NCI-H82 treated with DMSO at 0.1 percent for 48 hours (cell line): ENCODE results near the gene PIP4K2A.
A peak's percentile ranks its signal among the peaks of the same experiment; 100 is the strongest.

Source experiments
- DNase-seq: peaks from one replicate; lab custom pipeline; 2025; ENCODE audit not compliant: unreplicated experiment; lab: John Stamatoyannopoulos, UW

PIP4K2A gene

DNA sequence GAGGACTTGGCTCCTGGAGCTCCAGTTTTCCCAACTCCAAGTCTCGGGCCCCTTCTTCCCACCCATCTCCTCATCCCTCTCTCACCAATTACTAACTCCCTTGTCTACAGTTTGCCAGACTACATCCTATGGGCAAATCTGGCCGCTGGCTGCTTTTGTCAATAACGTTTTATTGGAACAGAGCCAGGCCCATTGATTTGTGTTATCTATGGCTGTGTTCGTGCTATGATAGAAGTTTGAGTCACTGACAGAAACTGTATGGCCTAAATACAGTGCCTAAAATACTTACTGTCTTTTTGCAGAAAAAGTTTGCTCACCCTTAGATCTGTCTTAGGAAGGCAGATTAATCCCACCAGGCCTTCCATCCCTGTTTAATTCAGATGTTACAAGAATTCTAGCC lies 71.3 kb downstream of the PIP4K2A start:
- DNase-seq: no peak

DNA sequence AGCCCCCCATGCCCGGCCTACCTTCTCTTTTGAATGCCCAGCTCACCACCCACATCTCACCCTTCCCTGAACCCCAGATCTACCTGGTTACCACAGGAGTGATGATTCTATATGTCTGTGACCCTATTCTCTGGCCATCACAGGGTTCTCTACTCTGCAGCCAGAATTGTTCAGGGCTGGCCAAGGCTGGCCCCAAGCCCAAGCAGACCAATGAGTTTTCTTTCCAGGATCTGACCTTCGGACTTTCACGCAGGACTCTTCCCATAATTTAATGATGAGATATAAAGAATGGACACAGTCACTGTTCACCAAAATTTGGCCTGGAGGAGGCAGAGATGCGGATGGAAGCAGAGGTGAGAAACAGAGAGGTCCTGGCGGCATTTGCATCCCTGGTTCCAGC lies 72.6 kb downstream of the PIP4K2A start:
- DNase-seq: no peak

DNA sequence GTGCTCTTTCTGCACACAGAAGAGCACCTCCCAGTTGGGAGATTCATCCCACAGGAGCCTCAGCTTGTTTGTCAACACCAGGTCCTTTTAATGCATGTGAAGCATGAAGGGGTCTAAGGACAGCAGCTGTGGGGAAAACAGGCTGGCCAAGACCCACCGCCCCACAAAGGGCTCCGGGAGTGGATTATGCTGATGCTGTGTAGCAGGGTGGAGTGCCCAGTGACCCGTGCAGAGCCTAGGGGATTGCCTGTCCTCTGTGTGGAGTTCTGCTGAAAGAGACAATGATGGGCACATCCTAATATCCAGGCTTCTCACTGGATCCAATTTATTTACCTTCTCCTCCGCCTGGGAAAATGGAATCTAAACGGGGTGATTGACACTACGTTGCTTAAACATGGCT lies 74.0 kb downstream of the PIP4K2A start:
- no peak for DNase-seq

DNA sequence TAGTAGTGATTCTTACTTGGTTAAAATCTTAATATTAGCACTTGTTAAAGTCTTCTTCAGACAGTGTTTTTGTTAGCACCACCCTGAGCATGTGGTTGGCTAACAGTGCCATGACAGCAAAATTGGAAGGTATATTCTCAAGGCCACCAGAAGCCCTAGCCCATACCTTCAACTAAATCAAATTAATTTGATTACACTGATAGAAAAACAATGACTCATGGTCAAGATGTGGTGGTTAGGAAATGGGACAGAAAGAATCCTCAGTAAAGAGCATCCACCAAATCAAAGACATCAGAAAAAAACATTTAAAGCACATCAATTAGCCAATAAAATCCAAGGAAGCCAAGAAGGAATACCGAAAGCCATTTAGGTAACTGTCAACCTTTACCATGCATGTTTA lies 75.5 kb downstream of the PIP4K2A start:
- no peak for DNase-seq

DNA sequence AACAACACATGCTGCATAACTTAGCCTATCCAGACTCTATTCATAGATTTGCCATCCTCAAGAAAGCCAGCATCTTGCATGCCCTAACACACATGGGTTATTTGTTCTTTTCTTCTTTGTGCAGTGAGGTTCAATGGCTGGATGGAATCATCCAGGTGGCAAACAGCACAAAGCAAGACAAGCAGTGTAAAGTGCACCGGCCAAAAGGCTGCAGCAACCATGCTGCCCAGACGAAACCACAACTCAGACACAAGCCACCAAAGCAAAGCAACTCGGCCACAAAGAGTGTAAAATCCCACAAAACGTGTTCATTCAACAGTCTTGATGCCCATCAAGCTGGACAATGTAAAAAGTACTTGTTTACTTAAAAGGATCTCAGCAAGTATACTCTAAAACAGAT lies 76.9 kb downstream of the PIP4K2A start:
- DNase-seq: no peak

DNA sequence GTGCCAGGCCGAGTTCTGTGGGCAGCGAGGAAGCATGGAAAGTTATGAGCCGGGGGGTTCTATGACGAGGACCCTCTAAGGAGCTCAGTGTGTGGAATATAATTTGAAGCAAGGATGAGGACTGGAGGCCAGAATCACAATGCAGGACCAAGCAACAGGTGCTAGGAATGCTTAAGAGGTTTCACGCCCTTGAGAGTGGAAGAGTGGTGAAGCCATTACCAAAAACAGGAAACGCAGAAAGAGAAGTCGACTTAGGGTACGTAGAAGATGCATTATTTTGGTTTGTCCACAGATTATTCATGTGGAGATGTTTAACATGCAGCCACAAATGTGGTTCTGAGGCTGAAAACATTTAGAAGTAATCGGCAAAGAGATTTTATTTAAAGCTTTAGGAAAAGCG lies 78.7 kb downstream of the PIP4K2A start:
- DNase-seq: no peak

DNA sequence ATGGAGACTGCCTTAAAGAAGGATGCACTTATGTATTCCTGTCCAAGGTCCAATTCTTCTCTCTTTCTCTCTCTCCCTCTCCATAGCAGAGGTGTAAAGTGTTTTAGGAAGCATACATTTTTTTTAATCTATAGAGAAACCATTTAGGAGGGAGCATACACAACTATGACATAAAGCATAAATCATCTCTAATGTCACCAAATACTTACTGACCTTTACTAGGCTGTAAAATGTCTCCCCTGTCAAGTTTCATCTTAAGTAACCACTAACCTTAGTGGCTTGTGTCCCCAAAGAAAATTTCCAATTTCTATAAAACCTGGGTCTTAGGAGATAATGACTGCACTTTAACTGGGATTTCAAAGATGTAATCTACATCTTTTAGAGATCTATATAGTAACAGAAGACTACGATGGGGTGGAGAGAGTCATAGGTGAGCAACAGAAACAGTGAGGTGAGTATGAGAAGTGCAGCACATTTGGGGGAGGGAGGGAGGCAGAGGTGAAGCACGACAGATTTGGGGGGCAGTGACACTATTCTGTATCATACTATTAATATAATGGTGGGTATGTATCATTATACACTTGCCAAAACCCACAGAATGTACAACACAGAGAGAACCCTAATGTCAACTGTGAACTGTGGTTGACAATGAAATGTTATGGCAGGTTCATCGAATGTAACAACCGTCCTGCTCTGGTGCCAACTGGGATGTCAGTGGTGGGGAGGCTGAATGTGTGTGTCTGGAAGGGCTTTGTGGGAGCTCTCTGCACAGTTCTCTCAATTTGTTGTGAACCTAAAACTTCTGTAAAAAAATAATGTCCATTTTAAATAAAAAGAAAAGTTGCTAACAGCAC lies 79.5 kb downstream of the PIP4K2A start:
- DNase-seq: no peak

DNA sequence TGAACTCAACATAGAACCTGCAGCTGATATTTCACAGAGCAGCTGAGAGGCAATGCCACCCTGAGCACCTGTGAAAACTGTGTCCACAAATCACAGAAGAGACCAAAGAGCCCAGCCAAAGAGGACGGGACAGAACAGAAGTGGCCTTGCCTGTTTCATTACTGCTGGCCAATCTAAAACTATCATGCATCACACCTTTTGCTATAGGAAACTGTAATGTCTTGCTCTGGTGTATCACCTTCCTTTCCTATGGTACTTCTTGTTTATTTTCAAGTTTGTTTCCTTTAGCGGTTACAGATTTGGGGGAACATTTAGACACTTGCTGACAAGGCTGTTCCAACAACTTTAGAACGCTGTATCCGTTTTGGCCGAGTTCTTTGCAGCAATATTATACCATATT lies 80.3 kb downstream of the PIP4K2A start:
- no peak for DNase-seq

DNA sequence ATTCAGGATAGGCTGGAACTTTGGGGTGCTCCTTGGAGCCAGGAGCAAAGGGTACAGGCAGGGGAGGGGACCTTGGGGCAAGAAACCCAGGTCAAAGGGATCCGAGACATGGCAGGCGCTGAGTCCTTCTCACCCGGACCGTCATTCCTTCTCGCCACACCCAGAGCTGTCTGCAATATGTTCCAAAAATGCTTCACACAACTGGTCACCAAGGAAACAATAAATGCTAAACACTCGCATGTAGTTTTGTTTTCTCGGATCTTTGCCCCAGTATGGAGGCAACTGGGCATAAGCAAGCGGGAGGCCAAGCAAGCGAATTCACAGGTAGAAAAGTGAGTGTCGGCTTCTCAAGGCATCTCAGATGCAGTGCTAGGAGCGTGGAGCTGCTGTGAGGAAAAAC lies 80.8 kb downstream of the PIP4K2A start:
- no peak for DNase-seq

DNA sequence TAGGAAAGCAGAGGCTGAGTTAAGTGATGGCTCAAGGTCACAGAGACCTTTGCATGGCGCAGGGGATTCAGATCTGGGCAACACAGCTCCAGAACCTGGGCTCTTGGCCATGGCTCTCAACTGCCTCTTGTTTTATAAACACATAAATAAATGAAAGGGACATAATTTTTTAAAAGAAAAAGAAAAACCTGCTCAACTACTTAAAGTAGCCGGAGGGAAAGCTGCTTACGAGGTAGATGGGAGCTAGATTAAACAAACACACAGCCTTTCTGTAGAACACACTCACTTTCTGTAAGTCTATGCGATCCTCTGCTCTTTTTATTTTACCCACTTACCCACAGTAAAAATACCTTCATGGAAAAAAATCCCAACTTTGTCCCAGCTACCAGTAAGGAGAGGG lies 81.3 kb downstream of the PIP4K2A start:
- no peak for DNase-seq

DNA sequence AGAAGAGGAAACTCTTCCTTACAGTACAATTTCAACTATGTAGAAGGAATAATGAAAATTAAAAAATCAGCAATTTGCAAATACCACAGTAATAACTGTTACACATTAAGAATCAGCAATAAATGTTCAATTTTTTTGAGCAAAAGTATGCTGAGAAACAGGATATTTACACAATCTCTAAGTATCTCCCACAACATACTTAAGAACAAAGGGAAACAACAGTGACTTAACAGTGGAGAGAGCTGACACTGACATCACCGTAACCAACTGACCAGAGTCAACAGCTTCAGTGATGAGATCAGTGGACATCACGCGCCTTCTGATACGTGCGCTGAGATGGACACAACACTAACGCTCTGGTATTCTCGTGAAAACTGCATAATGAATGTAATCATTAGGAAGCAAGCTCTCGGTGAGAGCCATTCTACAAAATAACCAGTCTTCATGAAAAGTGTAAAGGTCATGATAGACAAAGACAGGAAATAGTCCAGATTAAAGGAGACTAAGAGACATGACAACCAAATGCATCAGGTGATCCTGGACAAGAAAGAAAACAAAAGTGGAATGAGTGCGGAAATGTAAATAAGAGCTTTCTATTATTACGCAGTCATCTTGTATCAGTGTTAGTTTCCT lies 82.6 kb downstream of the PIP4K2A start:
- no peak for DNase-seq

DNA sequence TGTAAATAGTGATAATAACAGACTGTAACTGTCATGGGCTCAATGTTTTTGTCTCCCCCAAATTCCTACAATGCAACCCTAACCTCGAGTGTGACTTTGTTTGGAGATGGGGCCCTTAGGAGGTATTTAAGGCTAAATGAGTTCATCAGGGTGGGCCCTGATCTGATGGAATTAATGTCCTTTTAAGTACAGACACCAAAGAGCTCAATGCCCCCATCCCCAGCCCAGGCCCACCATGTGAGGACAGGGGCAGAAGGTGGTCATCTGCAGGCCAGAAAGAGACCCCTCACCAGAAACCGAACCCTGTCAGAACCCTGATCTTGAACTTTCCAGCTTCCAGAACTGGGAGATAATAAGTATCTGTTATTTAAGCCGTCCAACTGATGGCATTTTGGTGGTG lies 83.2 kb downstream of the PIP4K2A start:
- no peak for DNase-seq

DNA sequence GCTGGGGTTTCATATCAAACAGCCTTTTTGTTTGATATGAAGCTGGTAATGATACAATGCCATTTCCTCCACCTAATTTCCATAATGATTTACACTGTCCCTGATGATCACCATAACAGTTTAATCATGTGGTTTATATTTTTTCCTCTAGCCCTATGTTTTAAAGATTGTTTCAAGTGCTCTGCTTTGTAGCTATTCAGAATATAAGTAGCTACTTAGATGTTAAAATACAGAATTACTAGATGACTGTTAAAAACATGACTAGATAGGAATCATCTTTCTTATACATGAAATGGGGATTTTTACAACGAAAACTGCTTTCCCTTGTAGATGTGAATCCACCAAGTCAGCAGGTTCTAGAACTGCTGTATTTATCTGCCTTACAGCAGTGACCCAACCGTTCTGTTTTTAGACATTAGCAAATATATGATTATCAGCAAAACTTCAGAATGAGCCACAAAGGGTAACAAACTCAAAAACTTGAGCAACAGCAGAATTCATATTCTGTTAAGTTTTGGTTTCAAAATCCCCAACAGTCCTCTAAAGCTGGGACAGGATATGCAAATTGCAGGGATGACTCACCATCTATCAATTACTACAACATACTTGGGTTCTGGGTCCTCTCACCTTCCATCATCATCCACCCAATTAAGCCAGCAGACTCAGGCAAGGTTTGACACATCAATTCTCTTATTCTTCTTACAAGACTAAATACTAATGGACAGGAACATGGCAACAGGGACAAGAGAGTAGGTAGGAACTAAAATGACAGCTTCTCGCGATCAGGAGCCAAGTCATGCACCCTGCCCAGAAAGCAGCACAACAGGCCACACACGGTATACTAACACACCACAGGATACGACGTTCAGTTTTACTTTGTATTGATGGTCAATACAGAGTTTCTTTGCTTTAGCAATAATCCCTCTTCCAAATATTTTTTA lies 83.9 kb downstream of the PIP4K2A start:
- DNase-seq: no peak

DNA sequence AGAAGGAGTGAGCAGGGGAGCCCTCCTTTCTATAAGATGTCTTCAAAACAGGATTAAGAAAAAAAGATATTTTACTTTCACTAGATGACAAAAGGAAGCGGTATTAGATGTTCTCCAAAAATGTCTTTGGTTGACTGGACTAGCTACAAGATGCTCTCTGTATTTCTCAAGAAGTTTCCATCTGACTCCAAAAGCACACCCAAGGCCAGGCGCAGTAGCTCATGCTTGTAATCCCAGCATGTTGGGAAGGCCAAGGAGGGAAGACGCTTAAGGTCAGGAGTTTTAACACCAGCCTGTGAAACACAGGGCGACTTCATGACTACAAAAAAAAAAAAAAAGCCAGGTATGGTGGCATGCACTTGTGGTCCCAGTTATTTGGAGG lies 84.5 kb downstream of the PIP4K2A start:
- no peak for DNase-seq

DNA sequence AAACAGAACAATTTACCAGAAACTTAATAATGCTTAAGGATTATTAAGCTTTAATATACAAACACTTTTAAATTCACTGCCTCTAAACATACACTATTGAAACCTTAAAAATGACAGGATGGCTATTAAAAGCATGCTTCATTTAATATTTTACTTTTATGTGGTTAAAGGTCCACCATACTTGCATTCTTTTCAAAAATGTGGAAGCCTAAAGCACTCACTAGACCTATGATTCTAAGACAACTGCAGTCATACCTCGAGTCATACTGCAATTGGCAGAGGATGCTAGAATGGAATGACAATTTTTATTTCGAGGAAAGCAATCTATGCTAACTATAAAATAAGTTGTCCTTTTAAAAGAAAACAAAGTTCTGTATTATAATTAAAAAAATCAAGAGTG lies 85.3 kb downstream of the PIP4K2A start:
- DNase-seq: no peak

DNA sequence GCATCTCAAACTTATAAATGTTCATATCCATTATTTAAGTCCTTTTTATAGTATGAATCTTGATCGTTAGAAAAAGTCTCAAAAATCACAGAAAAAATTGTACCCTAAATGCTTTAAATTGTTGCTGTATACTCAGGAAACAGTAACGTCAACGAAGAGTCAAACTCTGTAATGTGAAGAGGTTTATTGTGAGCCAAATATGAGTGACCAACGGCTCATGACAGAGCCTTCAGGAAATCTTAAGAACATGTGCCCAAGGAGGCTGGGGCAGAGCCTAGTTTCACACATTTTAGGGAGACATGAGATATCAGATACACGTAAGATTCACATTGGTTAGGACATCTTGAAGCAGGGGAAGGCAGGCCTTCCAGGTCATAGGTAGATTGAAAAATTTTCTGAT lies 86.1 kb downstream of the PIP4K2A start:
- DNase-seq: no peak

DNA sequence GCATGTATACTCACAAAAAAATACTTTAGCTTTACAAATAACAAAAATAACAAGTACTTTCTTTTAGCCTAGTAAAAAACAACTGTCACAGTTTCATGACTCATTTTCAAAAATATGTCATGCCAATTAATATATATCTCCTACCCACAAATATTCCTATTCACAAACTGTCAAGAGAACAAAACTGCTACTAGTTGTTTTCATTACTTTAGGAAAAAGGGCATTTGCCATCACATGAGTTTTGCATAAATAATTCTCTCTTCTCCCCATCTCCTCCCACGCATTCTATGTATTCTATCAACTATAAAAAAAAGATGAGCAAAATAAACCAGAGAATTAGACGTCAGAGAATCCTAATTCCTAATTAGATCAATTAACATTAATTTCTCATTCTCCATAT lies 87.6 kb downstream of the PIP4K2A start:
- DNase-seq: no peak

DNA sequence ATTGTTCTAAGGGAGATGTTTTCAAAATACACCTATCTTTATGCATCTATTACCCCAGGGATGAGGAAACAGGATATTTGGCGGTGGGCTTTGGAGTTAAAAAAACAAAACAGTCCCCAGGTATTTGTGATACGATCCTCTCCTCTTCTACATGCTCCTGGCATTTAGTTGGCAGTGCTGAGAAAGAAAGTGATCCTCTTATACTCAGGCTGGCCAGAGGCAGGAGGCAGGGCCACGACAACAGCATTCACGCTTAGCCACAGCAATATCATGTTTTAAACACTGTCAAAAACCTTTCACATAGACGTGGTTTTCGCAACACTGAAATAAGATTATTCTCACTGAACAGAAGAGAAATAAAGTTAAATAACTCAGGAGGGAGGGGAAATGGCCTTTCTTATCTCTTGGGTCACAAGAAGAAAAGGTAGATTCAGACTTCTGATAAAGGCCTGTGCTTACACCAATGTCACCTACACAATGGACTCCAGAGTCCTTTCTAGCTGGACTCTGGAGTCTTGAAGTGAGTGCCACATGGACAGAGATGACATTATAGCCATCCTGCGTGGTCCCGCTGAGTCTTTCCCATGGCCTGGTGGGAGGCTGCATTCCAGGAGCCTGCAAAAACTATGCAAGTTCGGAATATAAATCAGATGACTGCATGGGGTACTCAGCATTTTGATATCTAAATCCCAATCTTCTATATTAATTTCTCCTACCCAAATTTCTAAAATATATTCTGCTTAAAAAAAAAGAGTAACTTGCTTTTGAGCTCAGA lies 88.7 kb downstream of the PIP4K2A start:
- no peak for DNase-seq

DNA sequence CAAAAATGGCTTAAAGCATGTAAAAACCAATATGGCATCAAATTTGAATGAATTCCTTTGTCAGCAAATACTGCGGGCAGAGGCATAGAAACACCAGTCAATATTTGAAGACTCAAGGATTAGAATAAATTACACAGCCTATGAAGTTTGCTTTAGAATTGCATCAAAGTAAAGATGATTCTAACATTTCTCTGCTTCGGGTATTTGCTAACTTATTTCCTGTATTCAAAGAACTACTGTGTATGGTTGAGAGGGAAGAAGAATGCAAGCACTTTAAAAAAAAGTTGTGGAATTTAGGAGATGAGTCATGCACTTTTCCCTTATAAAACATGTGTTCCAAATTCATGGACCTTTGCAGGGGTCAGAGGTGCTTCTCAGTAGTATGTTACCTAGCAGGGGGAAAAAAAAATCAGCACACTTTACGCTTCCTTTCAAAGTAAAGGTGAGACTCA lies 90.1 kb downstream of the PIP4K2A start:
- no peak for DNase-seq

DNA sequence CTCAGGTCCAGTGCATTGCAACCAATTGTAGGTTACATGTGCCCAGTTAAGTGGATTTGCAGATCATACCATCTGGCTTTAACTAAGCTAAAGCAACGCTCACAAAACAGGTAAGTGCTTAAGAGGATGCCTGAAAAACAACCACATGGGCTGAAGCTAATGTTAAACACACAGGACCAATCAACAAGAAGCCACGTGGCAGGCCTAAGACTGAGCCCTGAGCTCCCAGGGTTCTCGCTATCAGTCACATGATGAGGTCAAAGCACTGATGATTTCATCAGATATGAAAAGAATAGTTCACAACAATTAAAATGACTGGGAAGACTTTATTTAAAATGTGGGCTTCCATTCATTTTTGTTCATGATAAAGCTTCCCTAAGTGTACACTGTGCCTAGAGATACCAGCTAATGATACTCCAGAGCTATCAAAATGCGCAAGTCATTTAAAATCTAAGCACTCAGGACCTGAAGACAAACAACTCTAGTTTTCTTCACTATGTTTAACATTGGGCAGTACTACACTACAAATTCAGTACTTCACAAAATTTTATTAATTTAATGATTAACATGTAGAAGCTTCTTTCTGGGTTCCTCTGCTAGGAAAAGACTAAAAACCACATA lies 90.6 kb downstream of the PIP4K2A start:
- peak; percentile 31 for DNase-seq
